ENCODE measurements around the gene TREML4. TPM values are rescaled to one million over a fixed set of nuclear protein-coding genes. Genes with fewer than 3 reads are reported as not detected.

Gene TREML4
- total and polyA plus RNA-seq, 9 of the 15 experiments (the other 6 are each of a cell fraction or from before 2014, with no cell fraction given): not detected

DNA sequence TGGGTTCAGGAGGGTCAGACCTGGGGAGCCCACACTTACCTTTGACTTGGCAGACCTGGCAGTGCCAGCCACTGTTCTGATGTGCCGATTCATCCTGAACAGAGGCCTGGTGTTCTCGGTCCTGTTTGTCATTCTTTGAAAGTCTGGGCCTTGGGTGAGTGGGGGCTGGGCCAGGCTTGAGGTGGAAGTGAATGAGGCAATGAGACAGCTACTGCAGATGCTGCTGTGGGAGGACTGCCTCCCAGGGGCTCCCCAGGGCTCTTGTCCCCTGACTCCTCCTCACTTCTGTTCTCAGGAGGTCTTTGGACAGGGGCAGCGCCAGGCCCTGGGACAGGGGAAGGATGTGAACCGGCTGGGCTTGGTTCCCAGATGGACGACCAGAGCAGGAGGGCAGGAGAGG is 5.6 kb upstream of the TREML4 start (continued):
- TF ChIP-seq, protein P1, sequence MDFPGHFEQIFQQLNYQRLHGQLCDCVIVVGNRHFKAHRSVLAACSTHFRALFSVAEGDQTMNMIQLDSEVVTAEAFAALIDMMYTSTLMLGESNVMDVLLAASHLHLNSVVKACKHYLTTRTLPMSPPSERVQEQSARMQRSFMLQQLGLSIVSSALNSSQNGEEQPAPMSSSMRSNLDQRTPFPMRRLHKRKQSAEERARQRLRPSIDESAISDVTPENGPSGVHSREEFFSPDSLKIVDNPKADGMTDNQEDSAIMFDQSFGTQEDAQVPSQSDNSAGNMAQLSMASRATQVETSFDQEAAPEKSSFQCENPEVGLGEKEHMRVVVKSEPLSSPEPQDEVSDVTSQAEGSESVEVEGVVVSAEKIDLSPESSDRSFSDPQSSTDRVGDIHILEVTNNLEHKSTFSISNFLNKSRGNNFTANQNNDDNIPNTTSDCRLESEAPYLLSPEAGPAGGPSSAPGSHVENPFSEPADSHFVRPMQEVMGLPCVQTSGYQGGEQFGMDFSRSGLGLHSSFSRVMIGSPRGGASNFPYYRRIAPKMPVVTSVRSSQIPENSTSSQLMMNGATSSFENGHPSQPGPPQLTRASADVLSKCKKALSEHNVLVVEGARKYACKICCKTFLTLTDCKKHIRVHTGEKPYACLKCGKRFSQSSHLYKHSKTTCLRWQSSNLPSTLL (IDR thresholded peaks at IDR 0.05): no peak

DNA sequence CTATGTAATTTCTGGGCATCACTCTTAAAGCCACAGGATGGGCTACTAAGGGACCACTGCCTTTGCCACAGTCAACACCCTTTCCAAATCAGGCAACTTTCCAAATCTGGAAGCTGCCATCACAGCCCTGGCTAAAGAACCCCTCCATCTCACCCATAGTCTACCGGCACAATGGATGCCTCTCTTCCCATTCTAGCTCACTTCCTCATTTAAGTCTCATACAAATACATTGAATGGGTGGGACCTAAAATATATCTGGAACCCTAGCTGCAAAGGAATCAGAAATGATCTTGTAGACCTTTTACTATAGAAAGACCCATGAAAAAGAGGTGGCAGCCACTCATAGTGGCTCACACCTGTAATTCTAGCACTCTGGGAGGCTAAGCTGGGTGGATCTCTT is 3.3 kb upstream of the TREML4 start:
- no peaks in the 10 kb centered on the region for H3K9me3 ChIP-seq (replicated peaks; ENCODE audit: control insufficient read depth, insufficient read depth, low read depth, low read length)
- intact Hi-C loops (cut with micrococcal nuclease) (no loop called here), in situ Hi-C loops (cut with MboI) (no loop called here)
- TF ChIP-seq SPI1 (IDR thresholded peaks at IDR 0.05; ENCODE audit: borderline replicate concordance, low read depth, low read length): peak; percentile 74; the same call in 1 of the 2 replicates
- TF ChIP-seq, protein P2, sequence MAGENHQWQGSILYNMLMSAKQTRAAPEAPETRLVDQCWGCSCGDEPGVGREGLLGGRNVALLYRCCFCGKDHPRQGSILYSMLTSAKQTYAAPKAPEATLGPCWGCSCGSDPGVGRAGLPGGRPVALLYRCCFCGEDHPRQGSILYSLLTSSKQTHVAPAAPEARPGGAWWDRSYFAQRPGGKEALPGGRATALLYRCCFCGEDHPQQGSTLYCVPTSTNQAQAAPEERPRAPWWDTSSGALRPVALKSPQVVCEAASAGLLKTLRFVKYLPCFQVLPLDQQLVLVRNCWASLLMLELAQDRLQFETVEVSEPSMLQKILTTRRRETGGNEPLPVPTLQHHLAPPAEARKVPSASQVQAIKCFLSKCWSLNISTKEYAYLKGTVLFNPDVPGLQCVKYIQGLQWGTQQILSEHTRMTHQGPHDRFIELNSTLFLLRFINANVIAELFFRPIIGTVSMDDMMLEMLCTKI (IDR thresholded peaks at IDR 0.05; ENCODE audit: partially characterized antibody): no peak
- no peak overlapping the region for H3K4me2 ChIP-seq (ENCODE audit: insufficient read depth, low read length)
- H3K36me3 ChIP-seq (ENCODE audit: control insufficient read depth, insufficient read depth, low read length): no peaks in the 10 kb centered on the region
- POLR2A ChIA-PET: no interaction called here
- 5% methylated on average over 1 of the region's 1 CpG for WGBS (ENCODE audit: insufficient coverage, low coverage, missing lambda C conversion rate)
- no peak for FAIRE-seq
- no peaks in the 10 kb centered on the region for H3K79me2 ChIP-seq (ENCODE audit: control insufficient read depth, insufficient read depth, low read length)
- H3K9me1 ChIP-seq (ENCODE audit: control insufficient read depth, insufficient read depth, low read length): no peaks in the 10 kb centered on the region
- no peak overlapping the region for H3K27ac ChIP-seq (ENCODE audit: extremely low read depth, low read depth, low read length)
- ATAC-seq: no peak
- no peak overlapping the region for H3K9ac ChIP-seq (ENCODE audit: insufficient read depth in 1 of 2, low read depth in 2 of 2, low read length in 2 of 2)
- H3K4me1 ChIP-seq (replicated peaks in 1 of 2; ENCODE audit: control insufficient read depth in 2 of 2, insufficient read depth in 2 of 2, low read length in 2 of 2): no peaks in the 10 kb centered on the region; a peak in 2 of 5 replicates
- peaks cover 7 to 46% of the 10 kb centered on the region in 2 experiments for H3K27me3 ChIP-seq (ENCODE audit: control insufficient read depth in 2 of 2, insufficient read depth in 2 of 2, low read length in 2 of 2)
- no peak for DNase-seq (ENCODE audit: extremely low read depth in 1 of 4, low spot score in 3 of 4)
- CTCF ChIA-PET (ENCODE audit: low intra/inter-chr PET ratio): no interaction called here
- no peak overlapping the region for H2AFZ ChIP-seq (ENCODE audit: low read depth, low read length)
- H4K20me1 ChIP-seq (replicated peaks; ENCODE audit: control insufficient read depth, insufficient read depth, low read length): no peaks in the 10 kb centered on the region
- no TSS peak for BruUV-seq (replicated peaks)
- no peak overlapping the region for H3K4me3 ChIP-seq
